ENCODE data around the gene RASL10A. TPM values are rescaled to one million over a fixed set of nuclear protein-coding genes. Genes with fewer than 3 reads are reported as not detected.
A peak's percentile ranks its signal among the peaks of the same experiment; 100 is the strongest.

Gene RASL10A
- total RNA-seq, 1 experiment from 2014 or later, result 0.82 TPM

- ChIA-PET CTCF (no interaction called here), POLR2A (interaction anchor here (1.1 to 3.1 kb wide), 6 partner anchors 14 to 81 kb away, joined by 3 to 11 read pairs (median 8); partner anchors contain the start of genes AP1B1, EWSR1 and RHBDD3)
- intact Hi-C loops (cut with micrococcal nuclease), result loop anchor here (10.0 kb wide), 1 partner anchor 77 kb away; the partner anchor contains the start of gene AP1B1
- Mint-ChIP-seq H3K9me3 (ENCODE audit: unreplicated experiment) (no peaks in the 10 kb centered on the region), H3K27me3 (ENCODE audit: insufficient read depth, unreplicated experiment) (no peaks in the 10 kb centered on the region), H3K27ac (ENCODE audit: low read depth, unreplicated experiment) (no peak overlapping the region), H3K36me3 (ENCODE audit: insufficient read depth, unreplicated experiment) (peaks cover 6% of the 10 kb centered on the region), H3K4me3 (ENCODE audit: unreplicated experiment) (peak overlapping the region; percentile 88), H3K4me1 (ENCODE audit: insufficient read depth, unreplicated experiment) (peaks cover 19% of the 10 kb centered on the region)
- BruUV-seq (replicated peaks), result no TSS peak
- peak; percentile 23 for DNase-seq (ENCODE audit: unreplicated experiment)
- no peak for TF ChIP-seq CTCF (IDR thresholded peaks at IDR 0.05; ENCODE audit: unreplicated experiment)
These were observed 7.8 kb downstream of the RASL10A start for GRCh38 chr22:29307596-29308147.

GRCh38 chr22:29306835-29307595 is 8.5 kb downstream of the RASL10A start:
- peak; percentile 81 for DNase-seq (ENCODE audit: unreplicated experiment)
- Mint-ChIP-seq H3K27me3 (ENCODE audit: insufficient read depth, unreplicated experiment) (no peaks in the 10 kb centered on the region), H3K4me3 (ENCODE audit: unreplicated experiment) (peak overlapping the region; percentile 88), H3K36me3 (ENCODE audit: insufficient read depth, unreplicated experiment) (peaks cover 6% of the 10 kb centered on the region), H3K4me1 (ENCODE audit: insufficient read depth, unreplicated experiment) (peaks cover 19% of the 10 kb centered on the region), H3K9me3 (ENCODE audit: unreplicated experiment) (no peaks in the 10 kb centered on the region), H3K27ac (ENCODE audit: low read depth, unreplicated experiment) (no peak overlapping the region)
- CTCF ChIA-PET, result interaction anchor here (0.5 to 1.4 kb wide), 7 partner anchors 9 to 309 kb away, joined by 3 to 7 read pairs (median 3); no protein-coding TSS in a partner anchor
- POLR2A ChIA-PET, result interaction anchor here (0.6 to 3.1 kb wide), 15 partner anchors 14 to 296 kb away, joined by 3 to 11 read pairs (median 4); partner anchors contain the start of genes AP1B1 and EWSR1
- intact Hi-C loops (cut with micrococcal nuclease), result loop anchor here (1.0 to 10.0 kb wide), 3 partner anchors 37 to 78 kb away; partner anchors contain the start of gene AP1B1
- no peak for TF ChIP-seq CTCF (IDR thresholded peaks at IDR 0.05; ENCODE audit: unreplicated experiment)
- BruUV-seq (replicated peaks), result no TSS peak

- ChIA-PET POLR2A (interaction anchor here (0.6 to 3.1 kb wide), 16 partner anchors 11 to 296 kb away, joined by 3 to 11 read pairs (median 4); partner anchors contain the start of genes AP1B1 and EWSR1), CTCF (interaction anchor here (0.5 to 1.4 kb wide), 7 partner anchors 9 to 308 kb away, joined by 3 to 7 read pairs (median 3); no protein-coding TSS in a partner anchor)
- intact Hi-C loops (cut with micrococcal nuclease), result loop anchor here (1.0 to 10.0 kb wide), 3 partner anchors 38 to 78 kb away; partner anchors contain the start of gene AP1B1
- H3K27me3 Mint-ChIP-seq (ENCODE audit: insufficient read depth, unreplicated experiment), result no peaks in the 10 kb centered on the region
- no peak within 1 kb of the TSS for H3K27ac Mint-ChIP-seq (ENCODE audit: low read depth, unreplicated experiment)
- H3K9me3 Mint-ChIP-seq (ENCODE audit: unreplicated experiment), result no peaks in the 10 kb centered on the region
- peaks cover 6% of the 10 kb centered on the region for H3K36me3 Mint-ChIP-seq (ENCODE audit: insufficient read depth, unreplicated experiment)
- no TSS peak for BruUV-seq (replicated peaks)
- peak; percentile 81 for DNase-seq (ENCODE audit: unreplicated experiment)
- peak; percentile 57 for TF ChIP-seq CTCF (IDR thresholded peaks at IDR 0.05; ENCODE audit: unreplicated experiment)
- H3K4me1 Mint-ChIP-seq (ENCODE audit: insufficient read depth, unreplicated experiment), result peaks cover 18% of the 10 kb centered on the region
- H3K4me3 Mint-ChIP-seq (ENCODE audit: unreplicated experiment), result peak within 1 kb of the TSS; percentile 88
These were observed 9.2 kb downstream of the RASL10A start, which contains the start of gene GAS2L1 for GRCh38 chr22:29306175-29306834. GAS2L1 (plus strand) TSS chr22:29306650; CDS start chr22:29308106, 1,456 bp downstream.
